Measurements from ENCODE around the gene NTHL1.

Gene NTHL1

GRCh38 chr16:2047330-2048115 is at the start of gene NTHL1, which contains the start of gene TSC2:
Gene NTHL1 (minus strand): TSS chr16:2047834. CDS start chr16:2047823, 11 bp downstream.
Gene TSC2 (plus strand): TSS chr16:2047985. CDS start chr16:2048616, 631 bp downstream.
- DNase-seq (ENCODE audit: extremely low read depth, low read depth) = peak; percentile 85
- TF ChIP-seq, protein P1, sequence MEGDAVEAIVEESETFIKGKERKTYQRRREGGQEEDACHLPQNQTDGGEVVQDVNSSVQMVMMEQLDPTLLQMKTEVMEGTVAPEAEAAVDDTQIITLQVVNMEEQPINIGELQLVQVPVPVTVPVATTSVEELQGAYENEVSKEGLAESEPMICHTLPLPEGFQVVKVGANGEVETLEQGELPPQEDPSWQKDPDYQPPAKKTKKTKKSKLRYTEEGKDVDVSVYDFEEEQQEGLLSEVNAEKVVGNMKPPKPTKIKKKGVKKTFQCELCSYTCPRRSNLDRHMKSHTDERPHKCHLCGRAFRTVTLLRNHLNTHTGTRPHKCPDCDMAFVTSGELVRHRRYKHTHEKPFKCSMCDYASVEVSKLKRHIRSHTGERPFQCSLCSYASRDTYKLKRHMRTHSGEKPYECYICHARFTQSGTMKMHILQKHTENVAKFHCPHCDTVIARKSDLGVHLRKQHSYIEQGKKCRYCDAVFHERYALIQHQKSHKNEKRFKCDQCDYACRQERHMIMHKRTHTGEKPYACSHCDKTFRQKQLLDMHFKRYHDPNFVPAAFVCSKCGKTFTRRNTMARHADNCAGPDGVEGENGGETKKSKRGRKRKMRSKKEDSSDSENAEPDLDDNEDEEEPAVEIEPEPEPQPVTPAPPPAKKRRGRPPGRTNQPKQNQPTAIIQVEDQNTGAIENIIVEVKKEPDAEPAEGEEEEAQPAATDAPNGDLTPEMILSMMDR (IDR thresholded peaks at IDR 0.05; ENCODE audit: low read depth, low read length, missing control alignments) = no peak
- H3K4me3 ChIP-seq (replicated peaks; ENCODE audit: low read depth, low read length) = peak within 1 kb of the TSS; percentile 62

GRCh38 chr16:2096853-2097595 is 49.4 kb upstream of the NTHL1 start:
- no peak overlapping the region for H3K4me3 ChIP-seq (replicated peaks; ENCODE audit: low read depth, low read length)
- no peak for DNase-seq (ENCODE audit: extremely low read depth, low read depth)
- TF ChIP-seq, protein P1 (IDR thresholded peaks at IDR 0.05; ENCODE audit: low read depth, low read length, missing control alignments) = no peak

DNA sequence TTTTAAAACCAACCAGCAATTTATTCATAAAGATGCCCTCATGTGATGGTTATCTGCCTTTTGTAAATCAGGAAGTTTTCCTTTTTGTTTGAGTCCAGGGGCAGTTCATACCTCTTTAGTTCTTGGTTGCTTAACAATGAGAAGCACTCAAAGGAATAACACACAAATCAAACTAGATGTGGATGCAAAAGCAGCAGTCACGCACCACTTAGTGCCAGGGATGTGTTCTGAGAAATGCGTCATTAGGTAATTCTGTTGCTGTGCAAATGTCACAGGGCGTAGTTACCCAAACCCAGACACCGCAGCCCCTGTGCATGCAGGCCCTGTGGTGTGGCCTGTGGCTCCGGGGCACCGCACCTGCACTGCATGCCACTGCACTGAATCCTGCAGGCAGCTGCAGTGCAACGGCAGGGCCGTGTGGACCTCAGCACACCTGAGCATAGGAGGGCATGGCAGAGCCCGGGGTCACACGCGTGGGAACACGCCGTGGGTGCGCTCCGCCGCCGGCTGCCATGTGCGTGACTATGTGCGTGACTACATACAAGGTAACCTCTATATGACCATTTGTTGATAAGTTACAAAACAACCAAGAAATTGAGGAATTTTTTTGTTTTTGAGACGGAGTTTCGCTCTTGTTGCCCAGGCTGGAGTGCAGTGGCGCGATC is 48.4 kb upstream of the NTHL1 start:
- H3K4me3 ChIP-seq (replicated peaks; ENCODE audit: low read depth, low read length) = no peak overlapping the region
- TF ChIP-seq, protein P1 (IDR thresholded peaks at IDR 0.05; ENCODE audit: low read depth, low read length, missing control alignments) = no peak
- no peak for DNase-seq (ENCODE audit: extremely low read depth, low read depth)

GRCh38 chr16:2095315-2095853 is 47.8 kb upstream of the NTHL1 start:
- TF ChIP-seq, protein P1 (IDR thresholded peaks at IDR 0.05; ENCODE audit: low read depth, low read length, missing control alignments) = no peak
- no peak for DNase-seq (ENCODE audit: extremely low read depth, low read depth)
- H3K4me3 ChIP-seq (replicated peaks; ENCODE audit: low read depth, low read length) = no peak overlapping the region

DNA sequence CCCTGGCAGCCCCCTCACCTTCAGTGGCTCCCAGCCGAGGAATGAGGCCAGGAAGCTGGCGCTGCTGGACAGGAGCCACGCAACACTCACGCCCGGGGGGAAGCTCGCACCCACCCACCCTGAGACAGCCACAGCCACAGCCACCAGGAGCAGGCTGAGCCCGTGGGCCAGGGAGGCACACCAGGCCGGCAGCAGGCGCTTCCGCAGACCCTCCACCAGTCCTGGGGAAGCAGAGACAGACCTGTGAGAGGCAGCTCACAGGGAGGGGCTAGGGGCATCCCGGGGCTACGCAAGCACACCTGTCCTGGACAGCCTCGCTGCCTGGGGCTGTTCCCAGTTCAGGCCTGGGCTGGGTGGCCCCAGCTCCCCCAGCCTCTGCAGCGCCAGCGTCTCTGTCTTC is 46.2 kb upstream of the NTHL1 start:
- DNase-seq (ENCODE audit: extremely low read depth, low read depth) = no peak
- TF ChIP-seq, protein P1 (IDR thresholded peaks at IDR 0.05; ENCODE audit: low read depth, low read length, missing control alignments) = no peak
- no peak overlapping the region for H3K4me3 ChIP-seq (replicated peaks; ENCODE audit: low read depth, low read length)

DNA sequence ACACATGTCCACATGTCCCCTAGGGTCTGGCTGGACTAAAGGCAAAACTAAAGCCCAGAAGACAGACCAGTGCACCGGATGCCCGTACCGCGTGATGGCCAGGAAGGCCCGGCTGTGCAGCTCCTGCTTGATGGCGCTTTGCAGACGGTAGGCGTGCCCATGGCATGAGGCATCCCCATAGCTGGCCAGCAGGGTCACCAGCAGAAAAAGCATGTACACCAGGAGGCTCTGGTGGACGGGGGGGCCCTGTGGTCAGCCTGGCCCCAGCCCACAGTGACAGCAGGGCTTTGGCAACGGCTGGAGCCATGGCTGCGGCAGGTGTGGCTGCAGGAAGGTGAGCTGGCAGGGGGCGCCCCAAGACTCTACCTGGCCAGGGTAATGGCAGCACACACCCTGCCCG is 45.2 kb upstream of the NTHL1 start:
- no peak overlapping the region for H3K4me3 ChIP-seq (replicated peaks; ENCODE audit: low read depth, low read length)
- TF ChIP-seq, protein P1 (IDR thresholded peaks at IDR 0.05; ENCODE audit: low read depth, low read length, missing control alignments) = no peak
- DNase-seq (ENCODE audit: extremely low read depth, low read depth) = no peak

Data from HFF-Myc (cell line).